ENCODE measurements around the gene PIEZO1.

- TF ChIP-seq POLR2A (IDR thresholded peaks at IDR 0.05; ENCODE audit: extremely low read depth, insufficient read length), result peak; percentile 48
- TF ChIP-seq CTCF (IDR thresholded peaks at IDR 0.05; ENCODE audit: low read depth, low read length), result peak; percentile 39
These were observed at the start of gene PIEZO1 for GRCh38 chr16:88785106-88785924.
